Measurements from ENCODE around the gene RPTOR. TPM values are rescaled to one million over a fixed set of nuclear protein-coding genes. Genes with fewer than 3 reads are reported as not detected.
"Not testable (repeated sequence)": the region's sequence is repeated elsewhere in the genome, so short reads cannot be mapped to it uniquely, and the experiment has no call there.

RPTOR gene
- total RNA-seq, 6 experiments from 2014 or later = 34.4 to 39.2 (median 35.5) TPM

- H3K27me3 Mint-ChIP-seq (ENCODE audit: insufficient read depth) = peaks cover 3% of the 10 kb centered on the region; the same call in 1 of the 2 replicates
- H3K4me1 Mint-ChIP-seq (ENCODE audit: low read depth) = peaks cover 27% of the 10 kb centered on the region
- DNase-seq = no peak
- H3K4me3 Mint-ChIP-seq = no peak overlapping the region
- H3K36me3 Mint-ChIP-seq (ENCODE audit: low read depth) = peaks cover 6% of the 10 kb centered on the region; the same call in 1 of the 2 replicates
- H3K27ac Mint-ChIP-seq = no peak overlapping the region
- no peaks in the 10 kb centered on the region for H3K9me3 Mint-ChIP-seq
- no peak for TF ChIP-seq CTCF (IDR thresholded peaks at IDR 0.05)
Measured at GRCh38 chr17:80529904-80530292, 14.7 kb upstream of the RPTOR start.

GRCh38 chr17:80531400-80531799, 13.2 kb upstream of the RPTOR start:
- H3K27ac Mint-ChIP-seq = no peak overlapping the region
- peaks cover 25% of the 10 kb centered on the region for H3K4me1 Mint-ChIP-seq (ENCODE audit: low read depth)
- no peak for TF ChIP-seq CTCF (IDR thresholded peaks at IDR 0.05)
- no peaks in the 10 kb centered on the region for H3K9me3 Mint-ChIP-seq
- H3K4me3 Mint-ChIP-seq = no peak overlapping the region
- DNase-seq = no peak
- H3K27me3 Mint-ChIP-seq (ENCODE audit: insufficient read depth) = peaks cover 3% of the 10 kb centered on the region; the same call in 1 of the 2 replicates
- H3K36me3 Mint-ChIP-seq (ENCODE audit: low read depth) = peaks cover 6% of the 10 kb centered on the region; the same call in 1 of the 2 replicates

GRCh38 chr17:80537386-80537785, 7.3 kb upstream of the RPTOR start:
- not testable (repeated sequence) for H3K9me3 Mint-ChIP-seq; H3K36me3 Mint-ChIP-seq (ENCODE audit: low read depth); H3K27ac Mint-ChIP-seq; H3K27me3 Mint-ChIP-seq (ENCODE audit: insufficient read depth); H3K4me1 Mint-ChIP-seq (ENCODE audit: low read depth); DNase-seq; H3K4me3 Mint-ChIP-seq

GRCh38 chr17:80538484-80538883, 6.2 kb upstream of the RPTOR start:
- no peak for DNase-seq
- TF ChIP-seq CTCF (IDR thresholded peaks at IDR 0.05) = no peak
- Mint-ChIP-seq H3K27ac (no peak overlapping the region), H3K4me3 (no peak overlapping the region), H3K9me3 (no peaks in the 10 kb centered on the region), H3K27me3 (ENCODE audit: insufficient read depth) (peaks cover 2% of the 10 kb centered on the region; the same call in 1 of the 2 replicates), H3K36me3 (ENCODE audit: low read depth) (no peaks in the 10 kb centered on the region), H3K4me1 (ENCODE audit: low read depth) (peaks cover 7% of the 10 kb centered on the region)

GRCh38 chr17:80539022-80539641, 5.5 kb upstream of the RPTOR start:
- no peak for DNase-seq
- H3K27me3 Mint-ChIP-seq (ENCODE audit: insufficient read depth) = peaks cover 2% of the 10 kb centered on the region; the same call in 1 of the 2 replicates
- H3K9me3 Mint-ChIP-seq = no peaks in the 10 kb centered on the region
- TF ChIP-seq CTCF (IDR thresholded peaks at IDR 0.05) = no peak; the same call in 1 of the 2 replicates
- no peak overlapping the region for H3K27ac Mint-ChIP-seq
- no peaks in the 10 kb centered on the region for H3K36me3 Mint-ChIP-seq (ENCODE audit: low read depth)
- H3K4me3 Mint-ChIP-seq = peak overlapping the region; percentile 51
- peaks cover 7% of the 10 kb centered on the region for H3K4me1 Mint-ChIP-seq (ENCODE audit: low read depth)

- Mint-ChIP-seq H3K27me3 (ENCODE audit: insufficient read depth) (no peaks in the 10 kb centered on the region; the same call in 1 of the 2 replicates), H3K9me3 (no peaks in the 10 kb centered on the region), H3K36me3 (ENCODE audit: low read depth) (no peaks in the 10 kb centered on the region), H3K4me3 (peak overlapping the region; percentile 97), H3K27ac (peak overlapping the region; percentile 96), H3K4me1 (ENCODE audit: low read depth) (peaks cover 27% of the 10 kb centered on the region)
- TF ChIP-seq CTCF (IDR thresholded peaks at IDR 0.05) = no peak
- DNase-seq = no peak
Measured at GRCh38 chr17:80545499-80545826, 825 bp downstream of the RPTOR start.

Data from HFFc6 (cell line).